ENCODE results near the gene CHAD.

Gene CHAD

DNA sequence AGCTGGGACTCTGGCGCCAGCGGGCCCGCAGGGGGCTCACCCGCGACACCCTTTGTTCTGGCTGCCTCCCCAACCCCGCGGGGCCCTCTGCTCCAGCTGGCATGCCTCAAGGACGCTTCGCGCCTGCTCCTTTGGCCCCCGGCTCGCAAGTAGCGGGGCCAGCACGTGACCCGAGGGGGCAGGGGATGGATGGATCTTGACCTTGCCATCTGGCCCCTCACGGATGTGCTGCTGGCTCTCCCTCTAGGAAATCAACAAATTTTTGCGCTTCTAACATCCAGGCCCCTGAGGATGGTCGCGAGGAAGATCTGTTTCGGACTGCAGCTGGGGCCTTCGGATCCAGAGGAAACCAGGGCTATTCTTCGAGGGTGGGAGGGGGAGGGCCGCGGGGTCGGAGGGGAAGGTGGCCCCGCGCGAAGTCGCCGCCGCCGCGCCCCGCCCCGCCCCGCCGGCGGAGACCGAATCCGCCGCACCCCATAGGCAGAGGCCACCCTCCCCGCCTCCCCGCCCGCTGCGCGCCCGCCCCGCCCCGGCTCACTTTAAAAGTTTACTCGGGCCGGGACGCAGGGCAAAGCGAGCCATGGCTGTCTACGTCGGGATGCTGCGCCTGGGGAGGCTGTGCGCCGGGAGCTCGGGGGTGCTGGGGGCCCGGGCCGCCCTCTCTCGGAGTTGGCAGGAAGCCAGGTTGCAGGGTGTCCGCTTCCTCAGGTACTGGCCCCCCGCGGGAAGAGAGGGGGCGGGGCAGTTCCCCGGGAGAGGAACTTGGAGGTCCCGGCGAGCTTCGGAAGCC, 42.8 kb downstream of the CHAD start, which contains the start of gene ACSF2:
Gene ACSF2, plus strand, starts transcription at position 537 of the 790 bp plus-strand sequence. Its CDS starts 44 bp downstream, at position 581.
- TF ChIP-seq, protein P1, sequence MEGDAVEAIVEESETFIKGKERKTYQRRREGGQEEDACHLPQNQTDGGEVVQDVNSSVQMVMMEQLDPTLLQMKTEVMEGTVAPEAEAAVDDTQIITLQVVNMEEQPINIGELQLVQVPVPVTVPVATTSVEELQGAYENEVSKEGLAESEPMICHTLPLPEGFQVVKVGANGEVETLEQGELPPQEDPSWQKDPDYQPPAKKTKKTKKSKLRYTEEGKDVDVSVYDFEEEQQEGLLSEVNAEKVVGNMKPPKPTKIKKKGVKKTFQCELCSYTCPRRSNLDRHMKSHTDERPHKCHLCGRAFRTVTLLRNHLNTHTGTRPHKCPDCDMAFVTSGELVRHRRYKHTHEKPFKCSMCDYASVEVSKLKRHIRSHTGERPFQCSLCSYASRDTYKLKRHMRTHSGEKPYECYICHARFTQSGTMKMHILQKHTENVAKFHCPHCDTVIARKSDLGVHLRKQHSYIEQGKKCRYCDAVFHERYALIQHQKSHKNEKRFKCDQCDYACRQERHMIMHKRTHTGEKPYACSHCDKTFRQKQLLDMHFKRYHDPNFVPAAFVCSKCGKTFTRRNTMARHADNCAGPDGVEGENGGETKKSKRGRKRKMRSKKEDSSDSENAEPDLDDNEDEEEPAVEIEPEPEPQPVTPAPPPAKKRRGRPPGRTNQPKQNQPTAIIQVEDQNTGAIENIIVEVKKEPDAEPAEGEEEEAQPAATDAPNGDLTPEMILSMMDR (IDR thresholded peaks at IDR 0.05), result no peak

DNA sequence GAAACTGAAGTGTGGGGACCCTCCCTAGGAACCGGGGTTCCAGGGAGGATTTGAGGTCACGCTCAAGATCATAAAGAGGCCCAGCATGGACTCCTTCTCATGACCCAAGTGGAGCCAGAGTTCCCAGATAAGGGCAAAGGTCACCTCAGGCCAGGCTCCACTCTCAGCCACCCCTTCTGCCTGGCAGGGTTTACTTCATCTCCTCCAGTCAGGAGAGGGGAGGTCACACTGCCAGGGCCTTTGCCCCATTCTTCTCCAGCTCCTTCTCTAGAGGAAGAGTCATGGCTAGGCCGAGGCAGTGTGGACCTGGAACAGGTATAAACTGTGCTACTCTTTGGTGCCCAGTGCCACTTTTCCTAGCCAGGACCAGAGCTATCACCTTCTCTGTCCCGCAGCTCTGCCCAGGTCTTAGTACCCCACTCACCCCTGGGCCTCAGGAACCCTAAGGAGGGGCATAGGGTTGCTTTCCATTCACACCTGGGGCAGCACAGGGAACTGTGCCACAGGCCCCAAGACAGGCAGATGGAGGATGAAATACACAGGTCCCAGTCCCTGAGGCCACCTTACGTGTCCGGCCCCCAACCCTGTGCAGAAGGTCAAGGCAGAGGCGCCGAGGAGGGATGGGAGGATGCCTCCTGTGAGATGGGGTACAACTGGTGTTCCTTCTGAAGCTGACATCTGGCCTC, 43.5 kb downstream of the CHAD start:
- TF ChIP-seq, protein P1 (IDR thresholded peaks at IDR 0.05), result no peak

DNA sequence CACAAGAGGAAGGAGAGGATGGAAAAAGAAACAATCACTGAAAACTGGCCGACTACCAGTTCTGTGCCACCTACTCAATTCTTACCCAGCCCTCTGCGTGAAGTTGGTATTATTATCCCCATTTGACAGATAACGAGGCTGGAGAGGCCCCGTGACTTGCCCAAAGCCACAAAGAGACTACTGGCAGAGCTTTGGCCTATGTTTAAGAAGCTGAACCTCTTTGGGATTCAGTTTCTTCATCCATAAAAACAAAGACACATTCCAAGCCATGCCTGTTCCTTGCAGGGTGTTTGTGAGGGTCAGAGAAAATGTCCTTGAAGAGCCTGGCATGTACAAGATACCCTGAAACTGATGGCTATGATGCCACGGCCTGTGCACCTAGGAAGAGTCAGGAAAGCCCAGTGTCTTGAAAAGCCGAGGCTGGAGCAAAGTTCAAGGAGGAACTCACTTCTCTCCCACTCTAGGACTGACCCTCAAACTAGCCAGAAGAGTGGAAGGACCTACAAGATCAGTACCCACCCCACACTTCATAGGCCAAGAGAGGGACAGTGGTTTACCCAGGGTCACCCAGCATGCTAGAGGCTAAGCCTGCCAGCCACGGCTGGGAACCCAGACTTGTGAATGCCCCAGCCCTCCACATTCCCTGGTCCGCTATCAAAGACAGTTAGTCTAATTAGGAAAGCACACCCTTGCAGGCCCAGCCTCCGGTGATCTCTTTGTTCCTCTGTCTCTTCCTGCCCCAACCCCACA, 44.3 kb downstream of the CHAD start:
- TF ChIP-seq, protein P1 (IDR thresholded peaks at IDR 0.05), result no peak

DNA sequence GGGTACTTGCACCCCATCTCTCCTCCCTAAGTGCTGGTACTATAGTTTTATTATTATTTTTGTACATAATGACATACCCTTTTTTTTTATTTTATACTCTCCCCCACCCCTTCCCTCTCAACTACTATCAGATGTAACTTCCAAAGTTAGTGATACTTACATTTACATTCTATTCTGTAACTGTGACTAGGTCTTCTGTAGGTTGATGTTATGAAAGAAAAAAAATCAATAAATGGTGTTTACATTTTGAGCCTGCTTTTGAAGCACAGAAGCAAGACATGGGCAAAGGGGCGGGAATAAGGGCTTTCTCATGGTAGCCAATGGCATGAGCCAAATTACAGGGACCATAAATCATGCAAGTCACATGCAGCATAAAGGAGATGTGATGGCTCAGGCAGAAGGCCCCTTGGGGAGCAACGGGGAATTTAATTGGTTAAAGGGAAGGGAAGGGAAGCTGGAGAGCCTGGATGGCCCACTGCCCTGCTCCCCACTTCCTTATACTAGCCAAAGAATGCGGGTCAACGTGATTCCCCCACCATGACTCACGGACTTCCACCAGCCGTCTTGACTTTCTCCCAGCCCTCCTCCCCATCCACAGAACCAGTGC, 45.0 kb downstream of the CHAD start:
- TF ChIP-seq, protein P1 (IDR thresholded peaks at IDR 0.05), result no peak

DNA sequence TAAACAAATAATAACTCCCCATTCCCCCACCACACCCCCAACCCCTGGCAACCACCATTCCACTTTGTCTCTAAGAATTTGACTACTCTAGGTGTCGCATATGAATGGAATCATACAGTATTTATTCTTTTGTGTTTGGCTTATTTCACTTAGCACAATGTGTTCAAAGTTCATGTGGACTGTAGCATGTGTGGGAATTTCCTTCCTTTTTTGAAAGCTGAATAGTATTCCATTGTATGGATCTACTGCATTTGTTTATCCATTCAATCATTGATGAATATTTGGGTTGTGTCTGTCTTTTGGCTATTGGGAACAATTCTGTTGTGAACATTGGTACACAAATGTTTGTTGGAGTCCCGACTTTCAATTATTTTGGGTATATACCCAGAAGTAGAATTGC, 45.9 kb downstream of the CHAD start:
- TF ChIP-seq, protein P1 (IDR thresholded peaks at IDR 0.05), result no peak

DNA sequence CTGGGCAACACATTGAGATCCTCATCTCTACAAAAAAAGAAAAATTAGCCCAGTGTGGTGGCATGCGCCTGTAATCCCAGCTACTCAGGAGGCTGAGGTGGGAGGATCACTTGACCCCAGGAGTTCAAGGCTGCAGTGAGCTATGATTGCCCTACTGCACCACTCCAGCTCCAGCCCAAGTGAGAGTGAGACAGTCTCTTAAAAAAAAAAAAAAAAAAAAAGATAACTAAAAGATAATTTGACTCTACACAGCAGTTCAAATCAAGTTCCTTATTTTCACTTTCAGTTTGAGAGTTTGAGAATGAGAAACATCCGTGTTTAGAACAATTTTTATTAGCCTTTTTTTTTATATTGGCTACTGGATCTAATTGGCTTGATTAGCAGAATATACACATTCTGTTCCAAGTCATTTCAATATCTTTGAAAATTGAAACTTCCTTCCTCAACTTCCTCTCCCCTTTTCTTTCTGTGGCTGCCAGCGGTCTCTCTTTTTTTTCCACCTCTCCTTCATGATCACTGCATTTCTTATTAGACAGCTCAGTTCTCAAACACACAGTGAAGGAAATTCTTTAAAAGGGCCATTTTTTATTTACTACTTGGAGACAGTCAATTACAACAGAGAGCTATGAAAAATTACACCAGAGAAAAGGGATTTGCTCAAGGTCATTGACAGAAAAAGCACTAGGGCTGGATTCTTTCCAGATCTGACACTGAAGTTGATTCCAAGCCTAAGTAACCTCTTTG, 47.2 kb downstream of the CHAD start:
- TF ChIP-seq, protein P1 (IDR thresholded peaks at IDR 0.05), result no peak

All from LNCAP (cell line).